GM19099 (cell line): ENCODE results near the gene SEPTIN7.

Experiments used
- POLR2A ChIP-seq: IDR thresholded peaks from 3 replicates; pipeline ENCODE4 v1.6.1; 2011; ENCODE audit warnings: low read depth; ENCODE audit not compliant: insufficient read length; ENCODE audit errors: extremely low read depth

The SEPTIN7 gene

GRCh38 chr7:35800718-35801391 is at the start of gene SEPTIN7:
Gene SEPTIN7, plus strand, starts transcription at chr7:35801057. Its CDS starts 153 bp downstream, at chr7:35801210.
- peak; percentile 93 for TF ChIP-seq POLR2A

GRCh38 chr7:35752742-35753141 is 48.1 kb upstream of the SEPTIN7 start:
- no peak for TF ChIP-seq POLR2A

- TF ChIP-seq POLR2A, result no peak
Measured at GRCh38 chr7:35753761-35754603, 46.9 kb upstream of the SEPTIN7 start.

- no peak for TF ChIP-seq POLR2A
Measured at GRCh38 chr7:35754741-35755140, 46.1 kb upstream of the SEPTIN7 start.

GRCh38 chr7:35755711-35756110 is 45.1 kb upstream of the SEPTIN7 start:
- no peak for TF ChIP-seq POLR2A

GRCh38 chr7:35757574-35757973 is 43.3 kb upstream of the SEPTIN7 start:
- TF ChIP-seq POLR2A, result no peak

- TF ChIP-seq POLR2A, result no peak
Measured at GRCh38 chr7:35758421-35758820, 42.4 kb upstream of the SEPTIN7 start.

GRCh38 chr7:35760143-35760745 is 40.6 kb upstream of the SEPTIN7 start:
- TF ChIP-seq POLR2A, result no peak

GRCh38 chr7:35761871-35762677 is 38.8 kb upstream of the SEPTIN7 start:
- no peak for TF ChIP-seq POLR2A

- TF ChIP-seq POLR2A, result no peak
Measured at GRCh38 chr7:35762781-35763180, 38.1 kb upstream of the SEPTIN7 start.

- TF ChIP-seq POLR2A, result no peak
Measured at GRCh38 chr7:35768346-35768745, 32.5 kb upstream of the SEPTIN7 start.

GRCh38 chr7:35771776-35772175 is 29.1 kb upstream of the SEPTIN7 start:
- no peak for TF ChIP-seq POLR2A

- no peak for TF ChIP-seq POLR2A
Measured at GRCh38 chr7:35773994-35774393, 26.9 kb upstream of the SEPTIN7 start.

GRCh38 chr7:35776686-35777085 is 24.2 kb upstream of the SEPTIN7 start:
- no peak for TF ChIP-seq POLR2A

- TF ChIP-seq POLR2A, result no peak
Measured at GRCh38 chr7:35777121-35777520, 23.7 kb upstream of the SEPTIN7 start.
